HL-60/S4 treated with retinoic acid at 250 ng/mL for 4 days and 3 days (cell line): Measurements from ENCODE around the gene MACROH2A1.

Source experiments
- in situ Hi-C: fragments of 300-500 bp; cut with MboI; formaldehyde crosslinking; loops from 2 replicates; pipeline ENCODE4 v1.7.0; 2022; ENCODE audit warnings: low sequenced_read_pairs

MACROH2A1 gene

GRCh38 chr5:135398855-135399793 lies at the start of gene MACROH2A1:
MACROH2A1 (minus strand) TSS chr5:135399231; CDS start chr5:135389093, 10,138 bp downstream.
- in situ Hi-C loops, result no loop called here

- in situ Hi-C loops, result no loop called here
Measured at GRCh38 chr5:135448071-135448739, 49.2 kb upstream of the MACROH2A1 start.

- in situ Hi-C loops, result no loop called here
Measured at GRCh38 chr5:135447298-135447929, 48.4 kb upstream of the MACROH2A1 start, which contains the start of gene DCANP1. DCANP1 (minus strand) TSS chr5:135447348; CDS start chr5:135447108, 240 bp downstream.

GRCh38 chr5:135446615-135447014 lies 47.6 kb upstream of the MACROH2A1 start:
- in situ Hi-C loops, result no loop called here

GRCh38 chr5:135446206-135446605 lies 47.2 kb upstream of the MACROH2A1 start:
- in situ Hi-C loops, result no loop called here

- in situ Hi-C loops, result no loop called here
Measured at GRCh38 chr5:135445306-135445985, 46.4 kb upstream of the MACROH2A1 start.

GRCh38 chr5:135444881-135445280 lies 45.9 kb upstream of the MACROH2A1 start:
- in situ Hi-C loops, result no loop called here

- in situ Hi-C loops, result no loop called here
Measured at GRCh38 chr5:135444360-135444759, 45.3 kb upstream of the MACROH2A1 start.

- in situ Hi-C loops, result no loop called here
Measured at GRCh38 chr5:135443161-135443960, 44.3 kb upstream of the MACROH2A1 start.

GRCh38 chr5:135442431-135443160 lies 43.6 kb upstream of the MACROH2A1 start:
- in situ Hi-C loops, result no loop called here

GRCh38 chr5:135441919-135442318 lies 42.9 kb upstream of the MACROH2A1 start:
- in situ Hi-C loops, result no loop called here

GRCh38 chr5:135441350-135441831 lies 42.4 kb upstream of the MACROH2A1 start:
- in situ Hi-C loops, result no loop called here

- in situ Hi-C loops, result no loop called here
Measured at GRCh38 chr5:135440916-135441315, 41.9 kb upstream of the MACROH2A1 start.

GRCh38 chr5:135439231-135440205 lies 40.5 kb upstream of the MACROH2A1 start:
- in situ Hi-C loops, result no loop called here

- in situ Hi-C loops, result no loop called here
Measured at GRCh38 chr5:135438636-135439221, 39.7 kb upstream of the MACROH2A1 start.

- in situ Hi-C loops, result no loop called here
Measured at GRCh38 chr5:135437796-135438560, 38.9 kb upstream of the MACROH2A1 start.

GRCh38 chr5:135437422-135437795 lies 38.4 kb upstream of the MACROH2A1 start:
- in situ Hi-C loops, result no loop called here
